Cardiac fibroblast (primary cell): ENCODE measurements around the gene FHAD1.

Experiments used
- DNase-seq, 2 donors: peaks; one replicate each; pipeline versions ENCODE4 v3.0.0 to v3.0.0-alpha.2; 2010; ENCODE audit warnings: low read depth in 2 of 2
- H3K4me3 ChIP-seq, 2 donors: replicated peaks in 1 of 2; 1 replicate in 1 of 2; 2 replicates in 1 of 2; pipeline ENCODE4 v1.5.1; 2011; ENCODE audit warnings: low read depth in 2 of 2, low read length in 2 of 2, mild to moderate bottlenecking in 2 of 2, moderate library complexity in 1 of 2
- TF ChIP-seq, protein P1 (sequence below): IDR thresholded peaks from one replicate; pipeline ENCODE4 v1.5.1; 2011; ENCODE audit warnings: low read depth, mild to moderate bottlenecking, low read length, inconsistent platforms

Gene FHAD1

DNA sequence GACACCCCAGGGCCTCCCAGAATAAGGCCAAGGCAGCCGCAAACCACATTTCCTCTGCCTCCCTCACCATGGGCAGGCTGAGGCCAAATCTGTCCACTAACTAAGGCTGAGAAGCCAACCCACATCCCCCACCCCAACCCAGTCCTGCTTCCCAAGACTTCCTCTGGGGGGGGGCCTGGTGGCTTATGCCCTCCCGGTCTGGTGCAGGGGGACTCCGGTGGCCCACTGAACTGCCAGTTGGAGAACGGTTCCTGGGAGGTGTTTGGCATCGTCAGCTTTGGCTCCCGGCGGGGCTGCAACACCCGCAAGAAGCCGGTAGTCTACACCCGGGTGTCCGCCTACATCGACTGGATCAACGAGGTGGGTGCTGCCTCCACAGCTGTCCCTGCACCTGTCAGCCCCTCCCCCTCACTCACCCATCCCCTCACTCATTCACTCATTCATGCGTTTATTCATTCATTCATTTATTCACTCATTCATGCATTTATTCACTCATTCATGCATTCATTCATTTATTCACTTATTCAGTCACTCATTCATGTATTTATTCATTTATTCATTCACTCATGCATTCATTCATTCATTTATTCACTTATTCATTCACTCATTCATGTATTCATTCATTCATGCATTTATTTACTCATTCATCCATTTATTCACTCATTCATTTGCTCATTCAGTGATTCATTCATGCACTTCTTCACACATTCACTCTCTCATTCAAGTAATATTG, 198.5 kb downstream of the FHAD1 start:
- no peak for DNase-seq
- TF ChIP-seq, protein P1, sequence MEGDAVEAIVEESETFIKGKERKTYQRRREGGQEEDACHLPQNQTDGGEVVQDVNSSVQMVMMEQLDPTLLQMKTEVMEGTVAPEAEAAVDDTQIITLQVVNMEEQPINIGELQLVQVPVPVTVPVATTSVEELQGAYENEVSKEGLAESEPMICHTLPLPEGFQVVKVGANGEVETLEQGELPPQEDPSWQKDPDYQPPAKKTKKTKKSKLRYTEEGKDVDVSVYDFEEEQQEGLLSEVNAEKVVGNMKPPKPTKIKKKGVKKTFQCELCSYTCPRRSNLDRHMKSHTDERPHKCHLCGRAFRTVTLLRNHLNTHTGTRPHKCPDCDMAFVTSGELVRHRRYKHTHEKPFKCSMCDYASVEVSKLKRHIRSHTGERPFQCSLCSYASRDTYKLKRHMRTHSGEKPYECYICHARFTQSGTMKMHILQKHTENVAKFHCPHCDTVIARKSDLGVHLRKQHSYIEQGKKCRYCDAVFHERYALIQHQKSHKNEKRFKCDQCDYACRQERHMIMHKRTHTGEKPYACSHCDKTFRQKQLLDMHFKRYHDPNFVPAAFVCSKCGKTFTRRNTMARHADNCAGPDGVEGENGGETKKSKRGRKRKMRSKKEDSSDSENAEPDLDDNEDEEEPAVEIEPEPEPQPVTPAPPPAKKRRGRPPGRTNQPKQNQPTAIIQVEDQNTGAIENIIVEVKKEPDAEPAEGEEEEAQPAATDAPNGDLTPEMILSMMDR, result no peak
- H3K4me3 ChIP-seq, result no peak overlapping the region

DNA sequence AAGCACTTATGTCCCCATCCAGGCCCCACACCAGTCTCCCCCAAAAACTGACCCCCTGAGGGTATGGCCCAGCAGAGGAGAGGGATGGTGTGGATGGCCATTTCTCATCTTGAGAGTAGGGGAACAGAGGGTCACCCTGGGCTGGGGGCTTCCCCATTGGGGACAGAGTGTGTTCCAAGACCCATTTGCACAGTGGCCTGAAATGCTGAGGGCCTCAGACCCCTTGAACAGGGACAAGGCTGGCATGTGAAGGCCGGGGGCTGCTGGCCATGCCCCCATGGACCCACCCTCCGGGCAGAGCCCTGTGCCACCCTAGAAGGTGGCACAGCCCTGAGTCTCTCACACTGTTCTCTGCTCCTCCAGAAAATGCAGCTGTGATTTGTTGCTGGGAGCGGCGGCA, 199.2 kb downstream of the FHAD1 start:
- no peak for DNase-seq
- TF ChIP-seq, protein P1, result no peak

More for the DNA sequence above, 199.2 kb downstream of the FHAD1 start:
- no peak overlapping the region for H3K4me3 ChIP-seq
